RWPE1 (cell line): ENCODE data around the gene DNAJC27.
"Not testable (repeated sequence)": the region's sequence is repeated elsewhere in the genome, so short reads cannot be mapped to it uniquely, and the experiment has no call there.

Experiments used
- CTCF ChIA-PET: fragments of 350-600 bp; sonication (Branson Sonifier 250); formaldehyde crosslinking; extraction: SDS; loops from one replicate; lab custom pipeline; 2021; lab: Yijun Ruan, JAX
- POLR2A ChIA-PET: fragments of 400-600 bp; formaldehyde crosslinking; extraction: SDS; loops from one replicate; lab custom pipeline; 2020; ENCODE audit warnings: antibody characterized with exemption; ENCODE audit not compliant: low non-redundant PET; lab: Yijun Ruan, JAX
- DNase-seq: peaks from one replicate; pipeline ENCODE4 v3.0.0; 2012; ENCODE audit warnings: low spot score
- H3K27ac ChIP-seq: fragments of 450-650 bp; 2 replicates; pipeline ENCODE4 v1.5.1; 2017
- TF ChIP-seq, protein P1 (sequence below): fragments of 450-650 bp; conservative IDR thresholded peaks from 2 replicates; pipeline ENCODE4 v1.5.1; 2017; ENCODE audit warnings: low read depth, mild to moderate bottlenecking

DNAJC27 gene

DNA sequence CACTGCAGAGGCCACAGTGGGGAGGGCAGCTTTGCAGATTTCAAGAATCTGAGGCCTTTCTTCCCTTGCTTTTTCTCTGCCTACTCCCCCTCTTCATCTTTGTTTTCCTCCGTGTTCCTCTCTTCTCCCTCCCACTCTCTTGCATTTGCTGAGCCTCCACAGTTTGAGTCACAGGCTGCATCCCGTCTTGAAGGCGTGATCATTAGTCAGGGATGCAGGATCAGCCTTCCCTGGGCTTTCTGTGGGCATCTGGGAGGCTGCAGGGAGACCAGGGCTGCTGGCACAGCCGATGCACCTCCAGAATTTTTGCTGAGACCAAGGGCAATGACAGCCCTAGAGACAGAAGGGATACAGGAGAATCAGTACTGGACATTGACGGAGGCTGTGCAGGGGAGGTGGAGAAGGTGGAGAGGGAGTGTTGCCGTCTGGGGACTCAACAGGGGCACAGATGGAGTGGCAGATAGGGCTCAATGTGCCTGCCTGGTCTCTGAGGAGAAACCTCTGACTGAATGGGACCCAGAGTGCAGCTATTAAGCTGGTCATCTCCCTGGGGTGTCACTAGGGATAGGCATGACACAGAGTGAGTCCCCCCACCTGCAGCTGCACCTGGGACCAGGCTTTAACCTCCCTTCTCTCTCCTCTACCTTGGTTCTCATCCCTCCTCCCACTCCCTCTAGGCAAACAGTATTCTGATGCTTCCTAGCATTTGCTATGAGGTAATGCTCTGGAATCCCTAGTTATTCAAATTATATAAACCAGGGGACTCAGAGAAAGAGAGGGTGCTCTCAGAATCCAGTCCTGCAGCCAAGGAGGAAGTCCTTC lies 29.0 kb upstream of the DNAJC27 start:
- ChIA-PET POLR2A (no interaction called here), CTCF (no interaction called here)
- DNase-seq, result no peak
- H3K27ac ChIP-seq, result no peak overlapping the region
- TF ChIP-seq, protein P1, sequence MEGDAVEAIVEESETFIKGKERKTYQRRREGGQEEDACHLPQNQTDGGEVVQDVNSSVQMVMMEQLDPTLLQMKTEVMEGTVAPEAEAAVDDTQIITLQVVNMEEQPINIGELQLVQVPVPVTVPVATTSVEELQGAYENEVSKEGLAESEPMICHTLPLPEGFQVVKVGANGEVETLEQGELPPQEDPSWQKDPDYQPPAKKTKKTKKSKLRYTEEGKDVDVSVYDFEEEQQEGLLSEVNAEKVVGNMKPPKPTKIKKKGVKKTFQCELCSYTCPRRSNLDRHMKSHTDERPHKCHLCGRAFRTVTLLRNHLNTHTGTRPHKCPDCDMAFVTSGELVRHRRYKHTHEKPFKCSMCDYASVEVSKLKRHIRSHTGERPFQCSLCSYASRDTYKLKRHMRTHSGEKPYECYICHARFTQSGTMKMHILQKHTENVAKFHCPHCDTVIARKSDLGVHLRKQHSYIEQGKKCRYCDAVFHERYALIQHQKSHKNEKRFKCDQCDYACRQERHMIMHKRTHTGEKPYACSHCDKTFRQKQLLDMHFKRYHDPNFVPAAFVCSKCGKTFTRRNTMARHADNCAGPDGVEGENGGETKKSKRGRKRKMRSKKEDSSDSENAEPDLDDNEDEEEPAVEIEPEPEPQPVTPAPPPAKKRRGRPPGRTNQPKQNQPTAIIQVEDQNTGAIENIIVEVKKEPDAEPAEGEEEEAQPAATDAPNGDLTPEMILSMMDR, result no peak

DNA sequence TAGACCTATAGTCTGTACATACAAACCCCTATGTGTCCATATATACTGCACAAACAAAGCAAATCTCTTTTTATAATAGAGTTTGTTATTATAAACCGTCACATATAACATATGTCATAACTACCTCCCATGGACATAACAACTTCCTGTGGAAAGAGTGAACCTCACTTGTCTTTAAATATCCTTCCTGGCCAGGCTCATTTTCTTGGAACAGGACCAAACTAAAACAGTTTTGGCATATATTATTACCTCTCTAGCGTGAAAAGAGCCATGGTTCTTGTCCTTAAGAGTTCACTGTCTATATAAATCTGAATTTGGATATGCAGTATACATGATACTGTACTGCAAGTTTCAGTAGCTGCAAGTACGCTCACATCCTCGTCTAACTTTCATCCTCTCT lies 28.3 kb upstream of the DNAJC27 start:
- H3K27ac ChIP-seq, result no peak overlapping the region
- CTCF ChIA-PET, result no interaction called here
- TF ChIP-seq, protein P1, result no peak
- POLR2A ChIA-PET, result no interaction called here
- no peak for DNase-seq

DNA sequence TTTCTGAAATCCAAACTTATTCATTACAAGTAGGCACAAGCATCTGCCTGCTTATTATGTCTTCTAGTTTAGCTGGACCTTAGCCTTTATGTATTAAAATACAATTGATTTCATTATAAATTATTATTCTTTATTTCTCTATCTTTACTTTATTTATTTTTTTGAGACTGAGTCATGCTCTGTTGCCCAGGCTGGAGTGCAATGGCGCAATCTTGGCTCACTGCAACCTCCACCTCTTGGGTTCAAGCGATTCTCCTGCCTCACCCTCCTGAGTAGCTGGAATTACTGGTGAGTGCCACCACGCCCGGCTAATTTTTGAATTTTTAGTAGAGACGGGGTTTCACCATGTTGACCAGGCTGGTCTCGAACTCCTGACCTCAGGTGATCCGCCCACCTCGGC lies 27.3 kb upstream of the DNAJC27 start:
- CTCF ChIA-PET, POLR2A ChIA-PET, H3K27ac ChIP-seq, DNase-seq: not testable (repeated sequence)

DNA sequence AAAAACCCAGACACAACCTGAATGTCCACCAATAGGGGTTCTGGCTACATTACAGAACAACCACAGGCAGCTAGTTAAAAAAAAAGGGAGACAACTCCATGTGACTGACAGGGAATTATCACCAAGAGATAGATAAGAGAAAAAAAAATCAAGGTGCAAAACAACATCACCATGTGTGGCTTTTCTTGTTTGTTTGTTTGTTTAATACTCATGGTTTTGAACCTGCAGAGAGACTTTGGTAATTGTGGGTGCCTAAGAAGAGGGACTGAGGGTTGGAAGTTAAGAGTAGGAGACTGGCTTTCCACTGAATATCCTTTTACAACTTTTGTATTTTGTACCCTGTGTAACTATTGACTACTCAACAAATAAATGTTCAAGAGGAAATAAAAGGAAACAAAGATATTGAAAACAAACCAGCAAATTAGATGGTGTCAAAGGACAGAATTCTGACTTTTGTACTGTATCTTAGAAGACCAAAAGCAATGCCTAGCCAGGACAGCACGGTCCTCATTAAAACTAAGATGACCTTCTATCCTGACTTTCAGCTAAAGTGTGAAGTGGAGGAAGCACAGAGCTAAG lies 22.5 kb upstream of the DNAJC27 start:
- H3K27ac ChIP-seq, result no peak overlapping the region
- DNase-seq, result no peak
- ChIA-PET POLR2A (no interaction called here), CTCF (interaction anchor here (0.7 kb wide), 1 partner anchor 201 kb away, joined by 5 read pairs; no protein-coding TSS in a partner anchor)
- TF ChIP-seq, protein P1, result no peak

GRCh38 chr2:24993406-24994145 lies 21.8 kb upstream of the DNAJC27 start:
- ChIA-PET POLR2A (no interaction called here), CTCF (interaction anchor here (0.7 kb wide), 1 partner anchor 201 kb away, joined by 5 read pairs; no protein-coding TSS in a partner anchor)
- TF ChIP-seq, protein P1, result no peak
- no peak overlapping the region for H3K27ac ChIP-seq
- no peak for DNase-seq

GRCh38 chr2:24986372-24986771 lies 14.6 kb upstream of the DNAJC27 start:
- ChIA-PET CTCF (interaction anchor here (0.6 kb wide), 1 partner anchor 243 kb away, joined by 4 read pairs; no protein-coding TSS in a partner anchor), POLR2A (no interaction called here)
- no peak overlapping the region for H3K27ac ChIP-seq
- TF ChIP-seq, protein P1, result no peak
- DNase-seq, result no peak
